RCC 7860 (cell line): ENCODE data around the gene OR2T10.
"Not testable (repeated sequence)": the region's sequence is repeated elsewhere in the genome, so short reads cannot be mapped to it uniquely, and the experiment has no call there.

Experiments used
- DNase-seq: peaks from one replicate; pipeline ENCODE4 v3.0.0-alpha.2; 2015; ENCODE audit warnings: low spot score
- FAIRE-seq: peaks from 2 replicates; lab custom pipeline; 2012; peaks lifted over from hg19 to GRCh38; lab: Jason Lieb, UNC

OR2T10 gene, protein sequence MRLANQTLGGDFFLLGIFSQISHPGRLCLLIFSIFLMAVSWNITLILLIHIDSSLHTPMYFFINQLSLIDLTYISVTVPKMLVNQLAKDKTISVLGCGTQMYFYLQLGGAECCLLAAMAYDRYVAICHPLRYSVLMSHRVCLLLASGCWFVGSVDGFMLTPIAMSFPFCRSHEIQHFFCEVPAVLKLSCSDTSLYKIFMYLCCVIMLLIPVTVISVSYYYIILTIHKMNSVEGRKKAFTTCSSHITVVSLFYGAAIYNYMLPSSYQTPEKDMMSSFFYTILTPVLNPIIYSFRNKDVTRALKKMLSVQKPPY

GRCh38 chr1:248597589-248597988, at the start of gene OR2T10:
Gene OR2T10, minus strand, starts transcription at chr1:248597700. Its CDS starts 3,932 bp downstream, at chr1:248593768.
- no peak for FAIRE-seq

DNA sequence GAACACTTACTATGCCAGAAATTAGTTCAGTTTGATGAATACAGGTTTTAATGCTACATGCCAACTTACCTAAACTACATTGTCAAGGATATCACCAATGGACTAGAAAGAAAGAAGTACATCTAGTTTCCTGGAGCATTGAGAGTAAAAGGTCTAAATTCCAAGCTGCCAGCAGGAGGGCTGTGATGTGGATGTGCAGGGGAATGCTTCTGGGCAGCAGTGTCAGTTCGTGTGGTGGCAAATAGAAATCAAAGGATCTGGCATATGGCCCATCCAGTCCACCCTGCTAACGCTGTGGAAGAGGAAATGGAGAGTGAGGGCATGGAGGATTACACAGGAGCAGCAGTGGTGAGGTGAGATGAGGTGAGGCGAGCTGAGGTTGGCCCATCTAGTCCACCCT, 47.7 kb upstream of the OR2T10 start, which contains the start of gene OR2T35:
TSS of gene OR2T35 (minus strand) at position 101 of the 400 bp plus-strand sequence. CDS start 6,020 bp downstream, outside the sequence.
- DNase-seq, FAIRE-seq: not testable (repeated sequence)

More at GRCh38 chr1:248597589-248597988, at the start of gene OR2T10:
- no peak for DNase-seq

DNA sequence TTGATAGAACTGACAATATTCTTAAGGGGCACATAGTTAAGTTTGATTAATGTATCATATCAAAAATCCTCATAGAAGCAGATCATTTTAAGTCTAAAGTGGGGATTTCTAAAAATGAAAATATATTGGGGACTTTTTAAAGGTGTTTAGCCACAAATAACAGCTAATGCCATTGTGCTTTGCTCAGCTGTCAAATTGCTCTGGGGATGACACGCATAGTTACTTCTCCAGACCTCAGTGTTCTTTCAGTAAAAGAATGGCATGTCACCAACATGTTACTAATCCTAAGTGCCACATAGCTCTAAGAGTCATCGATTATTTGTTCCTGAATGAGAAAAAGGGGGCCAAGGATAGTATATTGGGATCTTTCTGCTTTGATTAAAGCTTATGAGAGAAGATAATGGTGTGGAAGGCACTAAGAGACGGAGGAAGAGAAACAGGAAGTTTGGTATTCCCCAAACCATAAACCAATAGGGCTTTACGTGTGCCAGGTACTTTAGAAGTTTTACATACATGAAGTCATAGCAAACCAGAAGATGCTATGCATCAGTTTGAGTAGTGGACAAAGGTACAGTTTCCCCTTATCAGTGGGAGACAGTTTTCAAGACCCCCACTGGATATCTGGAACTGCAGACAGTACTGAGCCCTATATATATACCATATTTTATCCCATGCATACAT, 45.6 kb upstream of the OR2T10 start:
- FAIRE-seq, DNase-seq: not testable (repeated sequence)

- not testable (repeated sequence) for DNase-seq, FAIRE-seq
Measured at GRCh38 chr1:248641583-248641982, 44.1 kb upstream of the OR2T10 start.

DNA sequence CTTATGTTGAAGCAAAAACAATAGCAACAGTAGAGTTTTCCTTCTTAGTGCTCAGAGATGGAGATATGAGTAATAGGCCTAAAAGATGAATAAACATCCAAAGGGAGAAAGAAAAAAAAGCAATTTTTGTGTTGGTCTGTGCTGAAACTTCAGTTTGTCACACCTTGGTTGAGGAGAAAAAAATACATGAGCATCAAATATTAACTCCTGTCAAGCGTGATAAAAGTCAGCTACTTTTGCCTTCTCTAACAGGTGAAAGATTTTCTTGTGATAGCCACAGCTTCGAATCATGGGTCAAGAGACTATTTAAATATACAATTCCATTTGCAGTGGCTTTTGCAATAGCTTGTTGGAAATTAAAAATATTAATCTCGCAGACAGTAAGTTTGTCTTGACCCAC, 43.4 kb upstream of the OR2T10 start:
- not testable (repeated sequence) for FAIRE-seq, DNase-seq

DNA sequence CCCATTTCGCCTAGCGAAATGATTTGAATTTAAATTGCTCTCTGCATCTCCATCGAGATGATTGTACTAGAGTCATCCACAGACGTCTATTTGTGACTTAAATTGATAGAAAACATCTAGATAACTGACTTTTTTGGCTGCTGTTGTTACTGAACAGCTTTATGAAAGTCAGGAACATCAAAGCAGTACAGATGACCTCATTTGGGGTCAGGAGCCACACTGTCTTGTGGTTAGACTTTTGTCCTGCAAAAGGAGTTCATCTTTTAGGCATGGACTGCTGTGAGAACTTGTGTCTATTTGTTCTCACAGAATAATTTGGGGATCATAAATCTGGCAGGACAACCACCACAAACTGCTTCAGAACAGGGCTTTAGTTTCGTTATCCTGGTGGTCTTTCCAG, 42.2 kb upstream of the OR2T10 start:
- not testable (repeated sequence) for DNase-seq, FAIRE-seq

DNA sequence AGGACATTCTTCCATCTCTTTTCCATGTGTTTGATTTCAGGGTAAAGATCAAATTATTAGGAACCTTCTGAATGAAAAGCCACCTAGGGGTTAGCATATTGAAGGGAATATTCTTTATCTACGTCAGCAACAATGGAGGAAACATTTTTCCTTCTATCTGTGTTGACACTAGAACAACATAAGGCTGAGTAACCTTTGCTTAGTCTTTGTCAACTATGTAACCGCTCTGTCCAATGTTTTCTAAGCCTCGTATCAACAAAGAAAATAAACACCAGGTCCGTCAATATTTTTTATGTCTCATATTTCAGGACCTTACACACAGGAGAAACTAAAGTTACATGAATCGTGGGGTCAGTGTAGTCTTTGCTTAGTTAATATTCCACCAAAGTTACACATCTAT, 39.1 kb upstream of the OR2T10 start:
- DNase-seq, FAIRE-seq: not testable (repeated sequence)

DNA sequence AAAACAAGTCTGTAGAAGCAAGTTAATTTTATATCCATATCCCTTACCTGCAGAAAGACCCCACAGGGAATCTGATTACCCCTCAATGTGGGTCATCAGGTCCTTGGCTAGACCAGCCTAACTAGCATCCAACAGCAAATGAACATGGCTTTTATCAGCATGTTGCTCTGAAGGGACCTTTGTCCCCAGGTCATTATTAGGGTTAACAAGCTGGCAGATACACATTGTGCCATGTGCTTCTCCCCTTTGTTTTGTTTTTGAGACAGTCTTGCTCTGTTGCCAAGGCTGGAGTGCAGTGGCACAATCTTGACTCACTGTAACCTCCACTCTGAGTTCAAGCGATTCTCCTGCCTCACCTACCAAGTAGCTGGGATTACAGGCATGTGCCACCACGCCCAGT, 37.5 kb upstream of the OR2T10 start, which contains the start of gene OR2T11:
TSS of gene OR2T11 (minus strand) at position 101 of the 400 bp plus-strand sequence. CDS start 7,963 bp downstream, outside the sequence.
- not testable (repeated sequence) for DNase-seq, FAIRE-seq

- DNase-seq, result no peak
Measured at GRCh38 chr1:248631354-248632008, 34.0 kb upstream of the OR2T10 start.

GRCh38 chr1:248630551-248630950, 33.1 kb upstream of the OR2T10 start:
- DNase-seq (no peak), FAIRE-seq (no peak)

More at GRCh38 chr1:248631354-248632008, 34.0 kb upstream of the OR2T10 start:
- FAIRE-seq, result no peak

- FAIRE-seq (no peak), DNase-seq (no peak)
Measured at GRCh38 chr1:248627971-248628844, 30.7 kb upstream of the OR2T10 start.

DNA sequence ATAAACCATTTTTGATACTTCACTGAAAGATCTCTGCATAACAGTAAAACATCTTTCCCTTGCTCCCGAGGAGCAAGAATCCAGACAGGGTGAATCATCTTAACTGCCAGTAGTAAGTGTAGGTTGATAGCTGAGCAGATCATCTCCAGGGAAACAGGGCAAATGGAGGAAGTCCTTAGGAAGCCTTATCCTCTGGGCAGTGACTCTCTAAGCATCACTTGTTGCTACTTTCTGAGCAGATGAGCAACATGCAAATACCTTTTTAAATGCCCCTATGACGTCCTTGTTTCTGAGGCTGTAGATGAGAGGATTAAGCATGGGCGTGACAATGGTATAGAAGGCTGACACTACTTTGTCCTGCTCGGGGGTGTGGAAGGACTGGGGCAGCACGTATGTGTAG, 28.5 kb upstream of the OR2T10 start:
- no peak for DNase-seq
- FAIRE-seq, result no peak

- no peak for FAIRE-seq
- DNase-seq, result no peak
Measured at GRCh38 chr1:248625166-248625565, 27.7 kb upstream of the OR2T10 start.

GRCh38 chr1:248622570-248623001, 25.1 kb upstream of the OR2T10 start:
- FAIRE-seq (no peak), DNase-seq (no peak)

- FAIRE-seq (no peak), DNase-seq (no peak)
Measured at GRCh38 chr1:248621770-248622169, 24.3 kb upstream of the OR2T10 start.

GRCh38 chr1:248618878-248619277, 21.4 kb upstream of the OR2T10 start:
- no peak for FAIRE-seq
- no peak for DNase-seq

- DNase-seq (no peak), FAIRE-seq (no peak)
Measured at GRCh38 chr1:248618119-248618518, 20.6 kb upstream of the OR2T10 start.

DNA sequence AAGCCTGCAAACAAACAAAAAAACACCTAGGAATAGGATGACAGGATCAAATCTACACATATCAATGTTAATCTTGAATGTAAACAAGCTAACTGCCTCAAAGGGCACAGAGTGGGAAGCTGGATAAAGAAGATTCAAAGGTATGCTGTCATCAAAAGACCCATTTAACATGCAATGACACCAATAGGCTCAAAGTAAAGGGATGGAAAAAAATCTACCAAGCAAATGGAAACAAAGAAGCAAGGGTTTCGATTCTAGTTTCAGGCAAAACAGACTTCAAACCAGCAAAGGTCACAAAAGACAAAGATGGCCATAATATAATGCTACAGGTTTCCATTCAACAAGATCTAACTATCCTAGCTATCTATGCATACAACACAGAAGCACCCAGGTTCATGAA, 16.2 kb upstream of the OR2T10 start:
- DNase-seq (no peak), FAIRE-seq (no peak)

GRCh38 chr1:248611883-248612414, 14.4 kb upstream of the OR2T10 start:
- FAIRE-seq (no peak), DNase-seq (no peak)

GRCh38 chr1:248610301-248610700, 12.8 kb upstream of the OR2T10 start:
- DNase-seq (no peak), FAIRE-seq (no peak)
